GM12878 (cell line): ENCODE results near the gene LENEP. TPM values are rescaled to one million over a fixed set of nuclear protein-coding genes. Genes with fewer than 3 reads are reported as not detected.

Experiments
- BACH1 ChIP-seq: fragments of 450-650 bp; IDR thresholded peaks from 2 replicates; pipeline ENCODE4 v1.6.1; 2017; ENCODE audit warnings: mild to moderate bottlenecking, borderline replicate concordance
- FOXK2 ChIP-seq: fragments of 450-650 bp; IDR thresholded peaks from 2 replicates; pipeline ENCODE4 v1.6.1; 2017; ENCODE audit warnings: mild to moderate bottlenecking, moderate library complexity
- HDGF ChIP-seq: fragments of 450-650 bp; IDR thresholded peaks from 2 replicates; pipeline ENCODE4 v1.6.1; 2016; ENCODE audit warnings: antibody characterized with exemption
- KDM1A ChIP-seq: fragments of 200-600 bp; sonication (generic); IDR thresholded peaks from 2 replicates; pipeline ENCODE4 v1.6.1; 2016; ENCODE audit warnings: borderline replicate concordance
- POLR2A ChIP-seq: IDR thresholded peaks from 2 replicates; pipeline ENCODE4 v1.6.1; 2011; ENCODE audit warnings: low read depth, mild to moderate bottlenecking, low read length
- RFX5 ChIP-seq: IDR thresholded peaks from 2 replicates; pipeline ENCODE4 v1.6.1; 2011; ENCODE audit warnings: low read depth, low read length, improper control_type of control experiment
- polyA plus RNA-seq, 11 experiments: library from polyadenylated mRNA; depleted of rRNA in 4 of 11; unstranded in 6 of 11; stranded (reverse) in 5 of 11; fragments of >200 nt; fragmentation: Nextera tagmentation in 4 of 11; fragmentation: Illumina TruSeq in 1 of 11; extraction: Ambion mirVana in 4 of 11; extraction: Trizol in 1 of 11; gene quantifications; 1 replicate in 1 of 11; 2 replicates in 10 of 11; pipeline versions ENCODE4 v1.2.1 to v1.2.3, GENCODE V29; 2011 to 2016; ENCODE audit warnings: inconsistent platforms in 2 of 11, missing spikeins in 2 of 11, low read depth in 1 of 11
- total RNA-seq, 4 experiments: library from RNA; depleted of rRNA in 3 of 4; stranded (reverse); fragments of >200 nt in 3 of 4; fragmentation: Illumina TruSeq in 1 of 4; extraction: Trizol in 1 of 4; gene quantifications; 2 replicates each; pipeline versions ENCODE4 v1.2.1 to v1.2.3, GENCODE V29; 2013 to 2021
- TF ChIP-seq, protein P1 (sequence below): IDR thresholded peaks from 2 replicates; pipeline ENCODE4 v1.6.1; 2012; ENCODE audit warnings: improper control_type of control experiment, low read depth, low read length; ENCODE audit not compliant: insufficient replicate concordance

Gene LENEP
- total and polyA plus RNA-seq, 10 of the 15 experiments (the other 5 are each of a cell fraction or from before 2014, with no cell fraction given): 0.27 to 1.1 (median 0.64) TPM; not detected in 7

DNA sequence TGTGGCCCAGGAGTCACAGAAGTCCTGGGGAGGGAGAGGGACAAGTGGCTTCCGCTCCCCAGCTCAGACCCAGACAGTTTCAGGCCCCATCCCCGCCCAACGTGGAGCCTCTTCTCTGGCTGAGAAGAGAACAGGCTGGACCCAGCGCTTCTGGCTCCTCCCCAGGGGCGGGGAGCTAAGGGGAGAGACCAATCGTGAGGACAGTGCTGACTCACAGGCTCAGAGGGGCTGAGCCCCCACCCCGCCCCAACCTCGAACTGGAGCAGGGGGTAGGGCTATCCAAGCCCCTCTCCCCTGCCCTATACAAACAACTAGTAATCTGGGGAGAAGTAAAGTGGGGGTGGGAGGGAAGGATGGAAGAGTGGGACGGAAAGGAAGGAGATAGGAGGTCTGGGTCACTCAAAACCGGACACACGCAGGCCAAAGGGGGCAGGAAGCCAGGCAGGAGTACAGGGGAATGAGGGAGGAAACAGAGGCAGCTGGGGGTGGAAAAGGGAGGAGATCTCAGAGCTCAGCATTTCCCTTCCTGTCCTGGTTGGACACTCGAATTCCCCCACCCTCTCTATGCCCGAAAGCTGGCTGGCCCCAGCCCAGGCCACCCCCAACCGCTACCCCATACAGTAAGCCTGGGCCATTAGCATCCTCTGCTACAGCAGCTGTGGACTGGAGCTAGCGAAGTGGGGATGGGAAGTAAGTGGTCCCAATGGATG, 22.6 kb upstream of the LENEP start, which contains the start of gene SHC1 (continued):
- TF ChIP-seq, protein P1, sequence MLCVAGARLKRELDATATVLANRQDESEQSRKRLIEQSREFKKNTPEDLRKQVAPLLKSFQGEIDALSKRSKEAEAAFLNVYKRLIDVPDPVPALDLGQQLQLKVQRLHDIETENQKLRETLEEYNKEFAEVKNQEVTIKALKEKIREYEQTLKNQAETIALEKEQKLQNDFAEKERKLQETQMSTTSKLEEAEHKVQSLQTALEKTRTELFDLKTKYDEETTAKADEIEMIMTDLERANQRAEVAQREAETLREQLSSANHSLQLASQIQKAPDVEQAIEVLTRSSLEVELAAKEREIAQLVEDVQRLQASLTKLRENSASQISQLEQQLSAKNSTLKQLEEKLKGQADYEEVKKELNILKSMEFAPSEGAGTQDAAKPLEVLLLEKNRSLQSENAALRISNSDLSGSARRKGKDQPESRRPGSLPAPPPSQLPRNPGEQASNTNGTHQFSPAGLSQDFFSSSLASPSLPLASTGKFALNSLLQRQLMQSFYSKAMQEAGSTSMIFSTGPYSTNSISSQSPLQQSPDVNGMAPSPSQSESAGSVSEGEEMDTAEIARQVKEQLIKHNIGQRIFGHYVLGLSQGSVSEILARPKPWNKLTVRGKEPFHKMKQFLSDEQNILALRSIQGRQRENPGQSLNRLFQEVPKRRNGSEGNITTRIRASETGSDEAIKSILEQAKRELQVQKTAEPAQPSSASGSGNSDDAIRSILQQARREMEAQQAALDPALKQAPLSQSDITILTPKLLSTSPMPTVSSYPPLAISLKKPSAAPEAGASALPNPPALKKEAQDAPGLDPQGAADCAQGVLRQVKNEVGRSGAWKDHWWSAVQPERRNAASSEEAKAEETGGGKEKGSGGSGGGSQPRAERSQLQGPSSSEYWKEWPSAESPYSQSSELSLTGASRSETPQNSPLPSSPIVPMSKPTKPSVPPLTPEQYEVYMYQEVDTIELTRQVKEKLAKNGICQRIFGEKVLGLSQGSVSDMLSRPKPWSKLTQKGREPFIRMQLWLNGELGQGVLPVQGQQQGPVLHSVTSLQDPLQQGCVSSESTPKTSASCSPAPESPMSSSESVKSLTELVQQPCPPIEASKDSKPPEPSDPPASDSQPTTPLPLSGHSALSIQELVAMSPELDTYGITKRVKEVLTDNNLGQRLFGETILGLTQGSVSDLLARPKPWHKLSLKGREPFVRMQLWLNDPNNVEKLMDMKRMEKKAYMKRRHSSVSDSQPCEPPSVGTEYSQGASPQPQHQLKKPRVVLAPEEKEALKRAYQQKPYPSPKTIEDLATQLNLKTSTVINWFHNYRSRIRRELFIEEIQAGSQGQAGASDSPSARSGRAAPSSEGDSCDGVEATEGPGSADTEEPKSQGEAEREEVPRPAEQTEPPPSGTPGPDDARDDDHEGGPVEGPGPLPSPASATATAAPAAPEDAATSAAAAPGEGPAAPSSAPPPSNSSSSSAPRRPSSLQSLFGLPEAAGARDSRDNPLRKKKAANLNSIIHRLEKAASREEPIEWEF: no peak
- peak; percentile 62 for TF ChIP-seq HDGF
- no peak for TF ChIP-seq FOXK2
- no peak for TF ChIP-seq KDM1A
- TF ChIP-seq POLR2A: peak; percentile 45; the same call in 1 of the 2 replicates
- 0 out of 2 replicates have a peak, but pooled peaks have one; percentile 21 for TF ChIP-seq BACH1
- TF ChIP-seq RFX5: no peak
